AG09319 (cell line): ENCODE data around the gene LONP2.

Experiments
- DNase-seq: peaks from one replicate; pipeline ENCODE4 v3.0.0-alpha.2; 2010; ENCODE audit warnings: low read depth; ENCODE audit errors: extremely low read depth
- TF ChIP-seq, protein P1 (sequence below): IDR thresholded peaks from 2 replicates; pipeline ENCODE4 v1.5.1; 2011; ENCODE audit warnings: low read depth, mild to moderate bottlenecking, inconsistent platforms, low read length, moderate library complexity

LONP2 gene

GRCh38 chr16:48276102-48276501, 32.0 kb downstream of the LONP2 start:
- no peak for DNase-seq
- TF ChIP-seq, protein P1, sequence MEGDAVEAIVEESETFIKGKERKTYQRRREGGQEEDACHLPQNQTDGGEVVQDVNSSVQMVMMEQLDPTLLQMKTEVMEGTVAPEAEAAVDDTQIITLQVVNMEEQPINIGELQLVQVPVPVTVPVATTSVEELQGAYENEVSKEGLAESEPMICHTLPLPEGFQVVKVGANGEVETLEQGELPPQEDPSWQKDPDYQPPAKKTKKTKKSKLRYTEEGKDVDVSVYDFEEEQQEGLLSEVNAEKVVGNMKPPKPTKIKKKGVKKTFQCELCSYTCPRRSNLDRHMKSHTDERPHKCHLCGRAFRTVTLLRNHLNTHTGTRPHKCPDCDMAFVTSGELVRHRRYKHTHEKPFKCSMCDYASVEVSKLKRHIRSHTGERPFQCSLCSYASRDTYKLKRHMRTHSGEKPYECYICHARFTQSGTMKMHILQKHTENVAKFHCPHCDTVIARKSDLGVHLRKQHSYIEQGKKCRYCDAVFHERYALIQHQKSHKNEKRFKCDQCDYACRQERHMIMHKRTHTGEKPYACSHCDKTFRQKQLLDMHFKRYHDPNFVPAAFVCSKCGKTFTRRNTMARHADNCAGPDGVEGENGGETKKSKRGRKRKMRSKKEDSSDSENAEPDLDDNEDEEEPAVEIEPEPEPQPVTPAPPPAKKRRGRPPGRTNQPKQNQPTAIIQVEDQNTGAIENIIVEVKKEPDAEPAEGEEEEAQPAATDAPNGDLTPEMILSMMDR = no peak

GRCh38 chr16:48277158-48277557, 33.1 kb downstream of the LONP2 start:
- DNase-seq = no peak
- TF ChIP-seq, protein P1 = no peak

DNA sequence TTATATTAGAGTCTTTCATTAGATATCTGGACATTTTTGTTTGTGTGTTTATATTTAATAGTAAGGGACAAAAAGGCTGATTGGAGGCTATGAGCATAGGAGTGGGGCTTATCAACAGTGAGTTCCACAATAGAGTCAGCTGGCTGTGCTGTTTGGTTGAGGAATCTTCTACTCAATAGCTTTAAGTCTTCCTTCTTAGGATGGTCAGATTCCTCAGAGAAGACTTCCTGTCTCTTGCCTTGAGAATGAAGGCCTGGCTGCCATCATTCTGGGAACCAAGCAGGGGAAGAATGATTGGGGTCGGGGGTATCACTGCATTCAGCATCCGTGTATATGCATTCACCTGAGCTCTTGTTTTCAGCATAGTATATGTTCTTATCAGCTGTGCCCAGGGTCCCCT, 35.1 kb downstream of the LONP2 start:
- TF ChIP-seq, protein P1 = no peak
- no peak for DNase-seq

DNA sequence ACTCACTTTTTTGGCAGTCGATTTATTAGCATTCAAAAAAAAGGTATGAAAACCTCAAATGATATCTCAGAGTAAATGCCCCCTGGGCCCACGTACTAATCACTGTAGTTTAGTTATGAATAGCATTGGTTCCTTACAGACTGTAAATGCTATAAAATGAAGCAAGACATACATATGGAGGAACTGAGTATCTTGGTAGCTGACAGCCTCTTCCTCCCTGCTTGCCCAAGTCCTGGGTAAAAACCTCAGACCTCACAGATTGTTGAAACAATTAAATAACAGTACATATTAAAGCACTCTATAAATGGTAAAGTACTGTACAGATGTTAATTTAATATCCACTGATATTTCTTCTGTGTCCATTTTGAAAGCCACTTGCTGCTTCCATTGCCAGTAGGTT, 36.4 kb downstream of the LONP2 start:
- TF ChIP-seq, protein P1 = no peak
- no peak for DNase-seq

DNA sequence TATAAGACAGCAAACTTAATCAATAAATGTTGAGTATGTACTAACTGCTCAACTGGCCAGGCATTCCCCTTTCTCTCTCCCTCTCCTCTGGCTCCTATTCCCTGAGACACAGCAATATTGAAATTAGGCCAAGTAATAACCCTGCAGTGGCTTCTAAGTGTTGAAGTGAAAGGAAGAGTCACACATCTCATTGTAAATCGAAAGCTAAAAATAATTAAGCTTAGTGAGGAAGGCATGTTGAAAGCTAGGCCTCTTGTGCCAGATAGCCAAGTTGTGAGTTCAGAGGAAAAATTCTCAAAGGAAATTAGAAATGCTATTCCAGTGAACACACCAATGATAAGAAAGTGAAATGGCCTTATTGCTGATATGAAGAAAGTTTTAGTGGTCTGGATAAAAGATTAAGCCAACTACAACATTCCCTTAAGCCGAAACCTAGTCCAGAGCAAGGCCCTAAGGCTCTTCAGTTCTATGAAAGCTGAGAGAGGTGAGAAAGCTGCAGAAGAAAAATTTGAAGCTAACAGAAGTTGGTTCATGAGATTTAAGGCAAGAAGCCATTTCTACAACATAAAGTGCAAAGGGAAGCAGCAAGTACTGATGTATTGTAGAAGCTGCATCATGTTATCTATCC, 38.6 kb downstream of the LONP2 start:
- DNase-seq = no peak
- TF ChIP-seq, protein P1 = no peak

DNA sequence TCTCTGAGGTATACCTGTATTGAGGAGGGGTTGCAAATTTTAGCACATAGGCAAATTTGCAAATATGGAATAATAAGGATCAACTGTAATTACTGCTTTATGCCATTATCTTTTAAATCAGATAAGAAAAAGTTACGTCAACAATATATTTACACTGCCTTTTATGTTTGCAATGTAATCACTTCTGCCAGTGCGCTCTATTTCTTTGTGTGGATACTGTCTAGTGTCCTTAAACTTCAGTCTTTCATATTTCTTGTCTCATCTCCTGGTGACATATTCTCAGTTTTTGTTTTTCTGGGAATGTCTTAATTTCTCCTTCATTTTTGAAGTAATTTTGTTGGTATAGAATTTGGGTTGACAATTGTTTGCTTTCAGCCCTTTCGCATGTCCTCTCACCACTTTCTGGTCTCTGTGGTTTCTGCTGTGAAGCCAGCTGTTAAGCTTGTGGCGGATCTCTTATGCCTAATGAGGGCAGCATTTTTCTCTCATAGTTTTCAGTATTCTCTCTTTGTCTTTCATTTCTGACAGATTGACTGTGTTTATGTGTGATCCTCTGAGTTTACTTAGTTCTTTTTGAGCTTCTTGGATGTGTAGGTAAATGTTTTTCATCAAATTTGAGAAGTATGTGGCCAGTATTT, 40.8 kb downstream of the LONP2 start:
- DNase-seq = no peak
- TF ChIP-seq, protein P1 = no peak

GRCh38 chr16:48287239-48287638, 43.1 kb downstream of the LONP2 start:
- no peak for DNase-seq
- TF ChIP-seq, protein P1 = no peak
